Neutrophil (primary cell): ENCODE data around the gene CLDN34.

Experiments used
- H3K27ac ChIP-seq: fragments of 200-600 bp; sonication (generic); 2 replicates; pipeline ENCODE4 v1.5.1; 2016; ENCODE audit warnings: mild to moderate bottlenecking, moderate library complexity
- H3K27me3 ChIP-seq: fragments of 200-600 bp; sonication (generic); 2 replicates; pipeline ENCODE4 v1.6.0; 2016; ENCODE audit warnings: mild to moderate bottlenecking
- H3K36me3 ChIP-seq: fragments of 200-600 bp; sonication (generic); 2 replicates; pipeline ENCODE4 v1.5.1; 2017
- H3K4me1 ChIP-seq, 2 experiments: fragments of 200-600 bp in 1 of 2; sonication (generic) in 1 of 2; 1 replicate in 1 of 2; 2 replicates in 1 of 2; pipeline versions ENCODE4 v1.5.1 to v1.6.1; 2013 to 2016; ENCODE audit warnings: low read depth in 1 of 2, low read length in 1 of 2, mild to moderate bottlenecking in 1 of 2, moderate library complexity in 1 of 2; ENCODE audit not compliant: control insufficient read depth in 1 of 2, insufficient read depth in 1 of 2
- H3K4me3 ChIP-seq, 2 experiments: fragments of 200-600 bp in 1 of 2; sonication (generic) in 1 of 2; 1 replicate in 1 of 2; 2 replicates in 1 of 2; pipeline ENCODE4 v1.5.1; 2013 to 2016; ENCODE audit warnings: low read depth in 1 of 2, low read length in 1 of 2, mild to moderate bottlenecking in 1 of 2, moderate library complexity in 1 of 2
- H3K9me3 ChIP-seq: fragments of 200-600 bp; sonication (generic); 2 replicates; pipeline ENCODE4 v1.5.1; 2016
- TF ChIP-seq, protein P1 (sequence below): fragments of 200-600 bp; sonication (generic); IDR thresholded peaks from 2 replicates; pipeline ENCODE4 v1.5.1; 2016; ENCODE audit warnings: antibody characterized with exemption

The CLDN34 gene

DNA sequence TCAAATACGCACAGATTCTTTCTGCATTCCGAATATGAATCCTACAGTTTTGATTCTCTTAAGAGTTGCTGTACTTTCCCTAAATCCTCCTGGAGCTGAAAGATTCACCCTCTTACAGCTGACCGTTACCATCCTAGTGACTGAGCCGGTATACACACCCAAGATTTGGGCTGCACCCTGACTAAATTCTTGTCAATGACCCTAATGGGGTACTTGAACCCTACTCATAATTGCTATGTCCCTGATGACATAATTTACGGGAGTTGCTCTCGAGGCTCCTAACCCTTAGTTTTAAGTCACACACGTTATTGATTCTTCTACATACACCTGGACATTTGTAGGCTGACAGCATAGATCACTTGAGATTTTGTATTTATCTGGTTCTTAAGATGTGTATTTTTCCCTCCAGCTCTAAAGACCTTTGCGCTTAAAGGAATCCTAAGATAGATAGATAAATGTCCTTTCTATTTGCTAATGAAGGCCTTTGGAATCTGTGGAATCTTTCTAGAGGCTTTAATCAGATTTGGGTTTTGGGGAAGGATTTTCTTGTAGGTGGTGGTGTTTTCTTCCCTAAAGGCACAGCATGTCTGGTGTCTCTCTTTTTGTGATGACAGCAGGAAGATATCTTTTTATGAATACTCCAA, 37.8 kb downstream of the CLDN34 start:
- TF ChIP-seq, protein P1, sequence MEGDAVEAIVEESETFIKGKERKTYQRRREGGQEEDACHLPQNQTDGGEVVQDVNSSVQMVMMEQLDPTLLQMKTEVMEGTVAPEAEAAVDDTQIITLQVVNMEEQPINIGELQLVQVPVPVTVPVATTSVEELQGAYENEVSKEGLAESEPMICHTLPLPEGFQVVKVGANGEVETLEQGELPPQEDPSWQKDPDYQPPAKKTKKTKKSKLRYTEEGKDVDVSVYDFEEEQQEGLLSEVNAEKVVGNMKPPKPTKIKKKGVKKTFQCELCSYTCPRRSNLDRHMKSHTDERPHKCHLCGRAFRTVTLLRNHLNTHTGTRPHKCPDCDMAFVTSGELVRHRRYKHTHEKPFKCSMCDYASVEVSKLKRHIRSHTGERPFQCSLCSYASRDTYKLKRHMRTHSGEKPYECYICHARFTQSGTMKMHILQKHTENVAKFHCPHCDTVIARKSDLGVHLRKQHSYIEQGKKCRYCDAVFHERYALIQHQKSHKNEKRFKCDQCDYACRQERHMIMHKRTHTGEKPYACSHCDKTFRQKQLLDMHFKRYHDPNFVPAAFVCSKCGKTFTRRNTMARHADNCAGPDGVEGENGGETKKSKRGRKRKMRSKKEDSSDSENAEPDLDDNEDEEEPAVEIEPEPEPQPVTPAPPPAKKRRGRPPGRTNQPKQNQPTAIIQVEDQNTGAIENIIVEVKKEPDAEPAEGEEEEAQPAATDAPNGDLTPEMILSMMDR, result no peak
- Histone ChIP-seq H3K4me3 (no peak overlapping the region), H3K27me3 (no peaks in the 10 kb centered on the region), H3K4me1 (peaks cover 6 to 10% of the 10 kb centered on the region in 2 experiments), H3K27ac (no peak overlapping the region), H3K9me3 (no peaks in the 10 kb centered on the region), H3K36me3 (no peaks in the 10 kb centered on the region)

DNA sequence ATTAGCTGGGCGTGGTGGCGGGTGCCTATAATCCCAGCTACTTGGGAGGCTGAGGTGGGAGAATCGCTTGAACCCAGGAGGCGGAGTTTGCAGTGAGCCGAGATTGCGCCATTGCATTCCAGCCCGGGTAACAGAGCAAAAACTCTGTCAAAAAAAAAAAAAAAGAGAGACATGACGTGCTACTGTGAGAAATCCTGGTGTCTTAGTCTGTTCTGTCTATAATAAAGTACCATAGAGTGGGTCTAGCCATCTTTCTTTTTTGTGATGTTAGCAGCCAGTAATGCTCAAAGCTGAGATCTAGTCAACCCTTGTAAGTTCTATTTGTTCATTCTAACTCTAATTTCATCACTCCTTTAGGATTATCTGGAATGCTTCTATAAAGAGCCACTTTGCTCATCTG, 38.9 kb downstream of the CLDN34 start:
- no peaks in the 10 kb centered on the region for H3K36me3 ChIP-seq
- no peak overlapping the region for H3K27ac ChIP-seq
- TF ChIP-seq, protein P1, result no peak
- H3K9me3 ChIP-seq, result no peaks in the 10 kb centered on the region
- H3K27me3 ChIP-seq, result no peaks in the 10 kb centered on the region
- H3K4me1 ChIP-seq, result peaks cover 17 to 21% of the 10 kb centered on the region in 2 experiments
- no peak overlapping the region for H3K4me3 ChIP-seq

DNA sequence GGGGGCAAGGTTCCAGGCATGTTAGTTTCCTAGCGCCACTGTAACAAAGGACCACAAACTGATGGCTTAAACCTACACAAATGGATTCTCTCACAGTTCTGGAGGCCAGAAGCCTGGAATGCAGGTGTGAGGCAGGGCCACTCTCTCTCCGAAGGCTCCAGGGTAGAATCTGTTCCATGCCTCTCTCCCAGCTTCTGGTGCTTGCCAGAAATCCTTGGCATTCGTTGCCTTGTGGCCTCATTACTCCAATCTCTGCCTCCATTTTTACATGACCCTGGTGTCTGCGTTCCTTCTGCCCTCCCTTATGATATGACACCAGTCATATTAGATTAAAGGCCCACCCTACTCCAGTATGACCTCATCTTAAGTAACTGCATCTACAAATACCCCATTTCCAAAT, 39.6 kb downstream of the CLDN34 start:
- TF ChIP-seq, protein P1, result no peak
- Histone ChIP-seq H3K27ac (no peak overlapping the region), H3K9me3 (no peaks in the 10 kb centered on the region)

DNA sequence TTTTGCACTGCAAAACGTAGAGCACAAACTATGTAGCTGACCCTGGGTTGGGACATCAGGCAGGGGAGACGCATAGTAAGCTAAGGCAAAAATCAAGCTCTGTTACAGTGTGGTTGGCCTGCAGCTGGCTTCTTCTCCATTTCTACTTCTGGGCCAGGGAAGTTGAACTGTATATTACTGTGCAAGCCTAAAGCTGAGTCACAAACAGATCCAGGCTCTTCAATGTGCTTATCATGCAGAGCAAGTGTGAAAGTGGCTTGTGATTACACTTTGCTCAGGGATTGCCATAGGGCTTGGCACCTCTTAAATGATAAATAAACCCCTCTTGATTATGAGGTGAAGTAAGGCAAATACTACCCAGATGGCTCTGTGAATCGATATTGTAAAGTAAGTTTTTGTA, 40.5 kb downstream of the CLDN34 start:
- Histone ChIP-seq H3K4me1 (peaks cover 33 to 36% of the 10 kb centered on the region in 2 experiments), H3K27ac (no peak overlapping the region), H3K4me3 (no peak overlapping the region), H3K9me3 (no peaks in the 10 kb centered on the region), H3K36me3 (no peaks in the 10 kb centered on the region), H3K27me3 (no peaks in the 10 kb centered on the region)
- TF ChIP-seq, protein P1, result no peak

More for the DNA sequence above, 39.6 kb downstream of the CLDN34 start:
- Histone ChIP-seq H3K4me3 (no peak overlapping the region), H3K27me3 (no peaks in the 10 kb centered on the region), H3K4me1 (peaks cover 24 to 28% of the 10 kb centered on the region in 2 experiments), H3K36me3 (no peaks in the 10 kb centered on the region)

DNA sequence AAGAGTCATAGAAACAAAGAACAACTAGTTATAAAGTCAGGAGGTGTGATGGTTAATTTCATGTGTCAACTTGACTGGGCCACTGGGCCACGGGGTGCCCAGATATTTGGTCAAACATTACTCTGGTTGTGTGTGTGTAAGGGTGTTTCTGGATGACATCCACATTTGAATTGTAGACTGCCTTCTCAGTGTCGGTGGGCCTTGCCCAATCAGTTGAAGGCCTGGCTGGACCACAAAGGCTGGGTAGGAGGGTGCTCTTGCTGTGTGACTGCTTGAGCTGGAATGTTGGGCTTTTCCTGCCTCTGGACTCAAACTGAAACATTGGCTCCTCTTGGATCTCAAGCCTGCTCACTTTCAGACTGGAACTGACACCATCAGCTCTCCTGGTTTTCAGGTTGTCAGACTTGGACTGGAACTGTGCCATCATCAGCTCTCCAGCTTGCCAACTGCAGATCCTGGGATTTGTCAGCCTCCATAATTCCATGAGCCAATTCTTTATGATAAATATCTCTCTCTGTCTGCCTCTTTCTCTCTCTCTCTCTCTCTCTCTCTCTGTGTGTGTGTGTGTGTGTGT, 41.4 kb downstream of the CLDN34 start:
- Histone ChIP-seq H3K36me3 (no peaks in the 10 kb centered on the region), H3K27ac (no peak overlapping the region), H3K4me3 (no peak overlapping the region), H3K9me3 (no peaks in the 10 kb centered on the region), H3K27me3 (no peaks in the 10 kb centered on the region), H3K4me1 (peaks cover 33 to 44% of the 10 kb centered on the region in 2 experiments)
- TF ChIP-seq, protein P1, result no peak
